HL-60/S4 treated with retinoic acid at 250 ng/mL for 4 days and 3 days (cell line): Measurements from ENCODE around the gene BDKRB2.

Experiments
- in situ Hi-C: fragments of 300-500 bp; cut with MboI; formaldehyde crosslinking; loops from 2 replicates; pipeline ENCODE4 v1.7.0; 2022; ENCODE audit warnings: low sequenced_read_pairs

BDKRB2 gene

GRCh38 chr14:96176275-96176674 lies 28.4 kb upstream of the BDKRB2 start:
- in situ Hi-C loops, result no loop called here

- in situ Hi-C loops, result no loop called here
Measured at GRCh38 chr14:96176811-96177211, 27.8 kb upstream of the BDKRB2 start.

GRCh38 chr14:96177766-96178375 lies 26.8 kb upstream of the BDKRB2 start:
- in situ Hi-C loops, result no loop called here

GRCh38 chr14:96178461-96179321 lies 25.9 kb upstream of the BDKRB2 start:
- in situ Hi-C loops, result no loop called here

GRCh38 chr14:96180043-96180874 lies 24.4 kb upstream of the BDKRB2 start:
- in situ Hi-C loops, result no loop called here

GRCh38 chr14:96181186-96182056 lies 23.2 kb upstream of the BDKRB2 start:
- in situ Hi-C loops, result no loop called here

GRCh38 chr14:96182546-96182945 lies 22.1 kb upstream of the BDKRB2 start:
- in situ Hi-C loops, result no loop called here

GRCh38 chr14:96184737-96185136 lies 19.9 kb upstream of the BDKRB2 start:
- in situ Hi-C loops, result no loop called here

- in situ Hi-C loops, result no loop called here
Measured at GRCh38 chr14:96187216-96188031, 17.2 kb upstream of the BDKRB2 start.

GRCh38 chr14:96189281-96189711 lies 15.3 kb upstream of the BDKRB2 start:
- in situ Hi-C loops, result no loop called here

GRCh38 chr14:96191353-96191752 lies 13.3 kb upstream of the BDKRB2 start:
- in situ Hi-C loops, result no loop called here

- in situ Hi-C loops, result no loop called here
Measured at GRCh38 chr14:96191841-96192462, 12.7 kb upstream of the BDKRB2 start.

- in situ Hi-C loops, result no loop called here
Measured at GRCh38 chr14:96192975-96193805, 11.4 kb upstream of the BDKRB2 start.

GRCh38 chr14:96194262-96194656 lies 10.4 kb upstream of the BDKRB2 start:
- in situ Hi-C loops, result no loop called here

GRCh38 chr14:96194657-96195431 lies 9.8 kb upstream of the BDKRB2 start:
- in situ Hi-C loops, result no loop called here

GRCh38 chr14:96195441-96196081 lies 9.1 kb upstream of the BDKRB2 start:
- in situ Hi-C loops, result no loop called here
